DND-41 (cell line): Measurements from ENCODE around the gene RNPEPL1.

Experiments used
- ATAC-seq: fragments of 200-7000 bp; cut with Tn5 transposase; 3 replicates; pipeline ENCODE4 v1.9.1; 2021; ENCODE audit warnings: low read depth; ENCODE audit not compliant: insufficient read depth
- DNase-seq: peaks from one replicate; pipeline ENCODE4 v3.0.0-alpha.2; 2020
- H2AFZ ChIP-seq: 2 replicates; pipeline ENCODE4 v1.6.0; 2012; ENCODE audit warnings: low read depth, low read length
- H3K27ac ChIP-seq: 2 replicates; pipeline ENCODE4 v1.5.1; 2012; ENCODE audit warnings: low read length, inconsistent platforms
- H3K27me3 ChIP-seq: fragments of 200-600 bp; sonication (generic); 2 replicates; pipeline ENCODE4 v1.6.0; 2012; ENCODE audit warnings: low read length, mild to moderate bottlenecking, inconsistent platforms; ENCODE audit not compliant: insufficient read depth, poor library complexity
- H3K36me3 ChIP-seq: 2 replicates; pipeline ENCODE4 v1.5.1; 2012; ENCODE audit warnings: low read length, inconsistent platforms; ENCODE audit not compliant: insufficient read depth
- H3K4me1 ChIP-seq: 2 replicates; pipeline ENCODE4 v1.5.1; 2012; ENCODE audit warnings: mild to moderate bottlenecking, low read length; ENCODE audit not compliant: insufficient read depth
- H3K4me2 ChIP-seq: 2 replicates; pipeline ENCODE4 v1.6.0; 2012; ENCODE audit warnings: mild to moderate bottlenecking, moderate library complexity, low read length, inconsistent platforms; ENCODE audit not compliant: insufficient read depth
- H3K4me3 ChIP-seq, 2 experiments: fragments of 200-600 bp in 1 of 2; shearing (Covaris generic) in 1 of 2; 2 replicates each; pipeline ENCODE4 v1.5.1; 2012 to 2016; ENCODE audit warnings: inconsistent platforms in 2 of 2, low read length in 2 of 2, mild to moderate bottlenecking in 2 of 2, low read depth in 1 of 2, moderate library complexity in 1 of 2
- H3K79me2 ChIP-seq: 2 replicates; pipeline ENCODE4 v1.6.0; 2012; ENCODE audit warnings: low read length, inconsistent platforms; ENCODE audit not compliant: insufficient read depth
- H3K9ac ChIP-seq: 2 replicates; pipeline ENCODE4 v1.6.0; 2012; ENCODE audit warnings: low read depth, mild to moderate bottlenecking, inconsistent platforms, low read length, moderate library complexity
- H3K9me3 ChIP-seq: 2 replicates; pipeline ENCODE4 v1.5.1; 2012; ENCODE audit warnings: low read length, moderate library complexity, mild to moderate bottlenecking, inconsistent platforms; ENCODE audit not compliant: insufficient read depth, severe bottlenecking
- H4K20me1 ChIP-seq: 2 replicates; pipeline ENCODE4 v1.6.0; 2012; ENCODE audit warnings: low read length; ENCODE audit not compliant: insufficient read depth
- EZH2 ChIP-seq: IDR thresholded peaks from 3 replicates; pipeline ENCODE4 v1.6.1; 2012; ENCODE audit warnings: borderline replicate concordance, low read depth, mild to moderate bottlenecking, moderate library complexity, low read length, inconsistent platforms; ENCODE audit not compliant: severe bottlenecking
- TF ChIP-seq, protein P1 (sequence below): IDR thresholded peaks from 2 replicates; pipeline ENCODE4 v1.5.1; 2012; ENCODE audit warnings: borderline replicate concordance, low read length, moderate library complexity, mild to moderate bottlenecking; ENCODE audit not compliant: poor library complexity, severe bottlenecking; ENCODE audit errors: extremely low read depth

RNPEPL1 gene

GRCh38 chr2:240589850-240590525 lies 21.7 kb downstream of the RNPEPL1 start:
- DNase-seq (no peak), ATAC-seq (no peak)
- H4K20me1 ChIP-seq = peaks cover 91% of the 10 kb centered on the region
- no peak overlapping the region for H3K9ac ChIP-seq
- TF ChIP-seq, protein P1, sequence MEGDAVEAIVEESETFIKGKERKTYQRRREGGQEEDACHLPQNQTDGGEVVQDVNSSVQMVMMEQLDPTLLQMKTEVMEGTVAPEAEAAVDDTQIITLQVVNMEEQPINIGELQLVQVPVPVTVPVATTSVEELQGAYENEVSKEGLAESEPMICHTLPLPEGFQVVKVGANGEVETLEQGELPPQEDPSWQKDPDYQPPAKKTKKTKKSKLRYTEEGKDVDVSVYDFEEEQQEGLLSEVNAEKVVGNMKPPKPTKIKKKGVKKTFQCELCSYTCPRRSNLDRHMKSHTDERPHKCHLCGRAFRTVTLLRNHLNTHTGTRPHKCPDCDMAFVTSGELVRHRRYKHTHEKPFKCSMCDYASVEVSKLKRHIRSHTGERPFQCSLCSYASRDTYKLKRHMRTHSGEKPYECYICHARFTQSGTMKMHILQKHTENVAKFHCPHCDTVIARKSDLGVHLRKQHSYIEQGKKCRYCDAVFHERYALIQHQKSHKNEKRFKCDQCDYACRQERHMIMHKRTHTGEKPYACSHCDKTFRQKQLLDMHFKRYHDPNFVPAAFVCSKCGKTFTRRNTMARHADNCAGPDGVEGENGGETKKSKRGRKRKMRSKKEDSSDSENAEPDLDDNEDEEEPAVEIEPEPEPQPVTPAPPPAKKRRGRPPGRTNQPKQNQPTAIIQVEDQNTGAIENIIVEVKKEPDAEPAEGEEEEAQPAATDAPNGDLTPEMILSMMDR = no peak
- TF ChIP-seq EZH2 = no peak
- H3K9me3 ChIP-seq = no peaks in the 10 kb centered on the region
- no peak overlapping the region for H3K27ac ChIP-seq
- peaks cover 56% of the 10 kb centered on the region for H3K36me3 ChIP-seq
- H3K4me1 ChIP-seq = peaks cover 30% of the 10 kb centered on the region
- no peak overlapping the region for H2AFZ ChIP-seq
- no peak overlapping the region for H3K4me3 ChIP-seq
- peaks cover 87% of the 10 kb centered on the region for H3K79me2 ChIP-seq
- H3K27me3 ChIP-seq = no peaks in the 10 kb centered on the region
- H3K4me2 ChIP-seq = no peak overlapping the region

DNA sequence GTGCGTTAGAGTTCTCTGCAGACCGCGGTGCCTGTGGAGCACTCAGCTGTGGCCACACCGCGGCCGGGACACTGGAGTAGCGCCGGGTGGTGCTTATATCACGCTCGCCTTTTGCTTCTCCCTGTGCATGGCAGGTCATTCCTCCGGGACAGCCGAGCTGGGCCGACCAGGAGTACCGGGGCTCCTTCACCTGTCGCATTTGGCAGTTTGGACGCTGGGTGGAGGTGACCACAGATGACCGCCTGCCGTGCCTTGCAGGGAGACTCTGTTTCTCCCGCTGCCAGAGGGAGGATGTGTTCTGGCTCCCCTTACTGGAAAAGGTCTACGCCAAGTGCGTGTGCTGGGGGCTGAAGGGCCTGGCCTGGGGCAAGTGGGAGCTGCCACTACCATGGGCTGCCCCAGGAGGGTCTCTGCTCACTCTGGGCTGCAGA lies 22.4 kb downstream of the RNPEPL1 start:
- peaks cover 23% of the 10 kb centered on the region for H3K4me1 ChIP-seq
- ATAC-seq = no peak
- H3K79me2 ChIP-seq = peaks cover 82% of the 10 kb centered on the region
- H3K9me3 ChIP-seq = no peaks in the 10 kb centered on the region
- no peak overlapping the region for H3K9ac ChIP-seq
- DNase-seq = no peak
- peaks cover 91% of the 10 kb centered on the region for H4K20me1 ChIP-seq
- TF ChIP-seq EZH2 = no peak
- TF ChIP-seq, protein P1 = no peak
- no peak overlapping the region for H3K27ac ChIP-seq
- H3K36me3 ChIP-seq = peaks cover 63% of the 10 kb centered on the region
- H2AFZ ChIP-seq = no peak overlapping the region
- H3K27me3 ChIP-seq = no peaks in the 10 kb centered on the region
- no peak overlapping the region for H3K4me2 ChIP-seq
- H3K4me3 ChIP-seq = no peak overlapping the region

- Histone ChIP-seq H3K4me2 (no peak overlapping the region), H3K36me3 (peaks cover 68% of the 10 kb centered on the region), H2AFZ (no peak overlapping the region), H3K4me1 (peaks cover 22% of the 10 kb centered on the region), H3K27ac (no peak overlapping the region), H4K20me1 (peaks cover 93% of the 10 kb centered on the region), H3K9me3 (no peaks in the 10 kb centered on the region), H3K4me3 (no peak overlapping the region), H3K79me2 (peaks cover 79% of the 10 kb centered on the region), H3K27me3 (no peaks in the 10 kb centered on the region), H3K9ac (no peak overlapping the region)
- ATAC-seq (no peak), DNase-seq (no peak)
- no peak for TF ChIP-seq EZH2
- TF ChIP-seq, protein P1 = no peak
Observed at GRCh38 chr2:240591226-240591625, 22.9 kb downstream of the RNPEPL1 start.

DNA sequence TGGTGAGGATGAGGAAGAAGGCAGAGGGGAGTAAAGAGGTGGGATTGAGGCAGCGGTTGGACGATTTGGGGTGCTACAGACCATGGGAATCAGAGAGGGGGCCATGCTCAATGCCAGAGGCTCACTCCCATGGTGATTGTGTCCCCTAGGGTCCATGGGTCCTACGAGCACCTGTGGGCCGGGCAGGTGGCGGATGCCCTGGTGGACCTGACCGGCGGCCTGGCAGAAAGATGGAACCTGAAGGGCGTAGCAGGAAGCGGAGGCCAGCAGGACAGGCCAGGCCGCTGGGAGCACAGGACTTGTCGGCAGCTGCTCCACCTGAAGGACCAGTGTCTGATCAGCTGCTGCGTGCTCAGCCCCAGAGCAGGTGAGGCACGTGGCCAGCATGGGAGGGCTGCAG lies 23.5 kb downstream of the RNPEPL1 start:
- Histone ChIP-seq H3K27ac (no peak overlapping the region), H3K36me3 (peaks cover 74% of the 10 kb centered on the region), H3K9ac (no peak overlapping the region), H3K27me3 (no peaks in the 10 kb centered on the region), H4K20me1 (peaks cover 98% of the 10 kb centered on the region), H3K79me2 (peaks cover 77% of the 10 kb centered on the region), H3K9me3 (no peaks in the 10 kb centered on the region), H2AFZ (no peak overlapping the region), H3K4me2 (no peak overlapping the region), H3K4me1 (peaks cover 22% of the 10 kb centered on the region), H3K4me3 (no peak overlapping the region)
- no peak for DNase-seq
- no peak for ATAC-seq
- TF ChIP-seq EZH2 = no peak
- TF ChIP-seq, protein P1 = no peak
